GM19099 (cell line): ENCODE measurements around the gene RNF157.

Experiments used
- POLR2A ChIP-seq: IDR thresholded peaks from 3 replicates; pipeline ENCODE4 v1.6.1; 2011; ENCODE audit warnings: low read depth; ENCODE audit not compliant: insufficient read length; ENCODE audit errors: extremely low read depth

Gene RNF157

GRCh38 chr17:76136276-76137000 is 103.9 kb downstream of the RNF157 start:
- no peak for TF ChIP-seq POLR2A

- TF ChIP-seq POLR2A: no peak
These were observed 104.5 kb downstream of the RNF157 start for GRCh38 chr17:76135810-76136188.

GRCh38 chr17:76134911-76135809 is 105.1 kb downstream of the RNF157 start:
- no peak for TF ChIP-seq POLR2A

GRCh38 chr17:76132574-76133338 is 107.5 kb downstream of the RNF157 start:
- TF ChIP-seq POLR2A: no peak

GRCh38 chr17:76131692-76132573 is 108.4 kb downstream of the RNF157 start:
- no peak for TF ChIP-seq POLR2A

GRCh38 chr17:76131051-76131691 is 109.1 kb downstream of the RNF157 start:
- TF ChIP-seq POLR2A: no peak

- TF ChIP-seq POLR2A: no peak
These were observed 109.8 kb downstream of the RNF157 start for GRCh38 chr17:76130473-76130872.

GRCh38 chr17:76125922-76126321 is 114.4 kb downstream of the RNF157 start:
- TF ChIP-seq POLR2A: no peak

GRCh38 chr17:76125391-76125675 is 115.0 kb downstream of the RNF157 start:
- TF ChIP-seq POLR2A: no peak

- TF ChIP-seq POLR2A: no peak
These were observed 115.5 kb downstream of the RNF157 start for GRCh38 chr17:76124582-76125390.

- no peak for TF ChIP-seq POLR2A
These were observed 116.3 kb downstream of the RNF157 start for GRCh38 chr17:76123749-76124581.

- TF ChIP-seq POLR2A: no peak
These were observed 117.1 kb downstream of the RNF157 start for GRCh38 chr17:76123191-76123499.

- no peak for TF ChIP-seq POLR2A
These were observed 117.7 kb downstream of the RNF157 start for GRCh38 chr17:76122431-76123190.
